ENCODE data around the gene GFRA1. TPM values are rescaled to one million over a fixed set of nuclear protein-coding genes. Genes with fewer than 3 reads are reported as not detected.

The GFRA1 gene
- total and polyA plus RNA-seq, 2 of the 4 experiments (the other 2 are of a cell fraction): 9.1 to 9.3 TPM

- Histone ChIP-seq H3K4me3 (ENCODE audit: insufficient read depth, low read depth, low read length) (no peak overlapping the region), H3K79me1 (ENCODE audit: low read depth in 1 of 2, low read length in 2 of 2) (no peaks in the 10 kb centered on the region), H3K4ac (ENCODE audit: low read depth, low read length) (no peak overlapping the region), H2AFZ (replicated peaks; ENCODE audit: low read length, poor library complexity) (no peak overlapping the region), H2BK5ac (ENCODE audit: low read depth, low read length, poor library complexity, severe bottlenecking) (no peak overlapping the region), H2BK120ac (ENCODE audit: low read depth, low read length) (no peak overlapping the region), H3K36me3 (ENCODE audit: control insufficient read depth, insufficient read depth, low read length) (no peaks in the 10 kb centered on the region), H2BK15ac (ENCODE audit: low read depth, low read length) (no peak overlapping the region), H3K56ac (ENCODE audit: extremely low read depth, insufficient read depth, low read length) (no peak overlapping the region), H3K9ac (ENCODE audit: low read depth, low read length) (no peak overlapping the region), H4K20me1 (ENCODE audit: insufficient read depth, low read length) (no peaks in the 10 kb centered on the region), H4K8ac (ENCODE audit: low read depth in 2 of 2, low read length in 2 of 2) (no peak overlapping the region), H3K23ac (ENCODE audit: low read depth, low read length) (no peak overlapping the region), H2BK20ac (ENCODE audit: low read depth, low read length) (no peak overlapping the region), H3K9me3 (ENCODE audit: control insufficient read depth, insufficient read depth, low read length) (no peaks in the 10 kb centered on the region), H3K18ac (ENCODE audit: low read depth, low read length) (no peak overlapping the region), H2AK9ac (replicated peaks; ENCODE audit: low read depth, low read length, poor library complexity) (no peak overlapping the region), H3K9me1 (ENCODE audit: insufficient read depth, low read length) (no peaks in the 10 kb centered on the region), H4K5ac (ENCODE audit: low read depth, low read length) (no peak overlapping the region), H3K14ac (replicated peaks; ENCODE audit: low read depth, low read length) (no peak overlapping the region), H3K4me1 (ENCODE audit: control insufficient read depth, insufficient read depth, low read length) (no peaks in the 10 kb centered on the region), H3K27ac (ENCODE audit: insufficient read depth, low read length) (no peak overlapping the region), H3K4me2 (ENCODE audit: low read depth, low read length) (no peak overlapping the region), H4K91ac (ENCODE audit: insufficient read depth, low read depth, low read length) (no peak overlapping the region), H3K27me3 (ENCODE audit: control insufficient read depth, insufficient read depth, low read length) (no peaks in the 10 kb centered on the region), H2AK5ac (ENCODE audit: low read depth, low read length) (no peak overlapping the region)
- POLR2A ChIA-PET (ENCODE audit: unreplicated experiment): no interaction called here
- ATAC-seq (ENCODE audit: low read depth) (no peak), DNase-seq (no peak)
- CTCF ChIA-PET: interaction anchor here (1.4 kb wide), 1 partner anchor 8 kb away, joined by 3 read pairs; no protein-coding TSS in a partner anchor
- no TSS peak for BruUV-seq (replicated peaks)
- intact Hi-C loops (cut with micrococcal nuclease): no loop called here
- dilution Hi-C loops (cut with HindIII; ENCODE audit: low sequenced_read_pairs, unreplicated experiment): no loop called here
- in situ Hi-C loops (cut with MboI; ENCODE audit: low sequenced_read_pairs): no loop called here
- no peak for TF ChIP-seq MXI1 (IDR thresholded peaks at IDR 0.05; ENCODE audit: borderline replicate concordance, low read depth, low read length)
- no peak for TF ChIP-seq MAFK (IDR thresholded peaks at IDR 0.05; ENCODE audit: low read depth, low read length)
- no peak for TF ChIP-seq SMC3 (IDR thresholded peaks at IDR 0.05; ENCODE audit: low read depth, low read length)
- TF ChIP-seq CEBPB (IDR thresholded peaks at IDR 0.05; ENCODE audit: low read depth, low read length): peak; percentile 21; the same call in 1 of the 2 replicates
- no peak for TF ChIP-seq RAD21 (IDR thresholded peaks at IDR 0.05; ENCODE audit: low read length)
- WGBS, 2 experiments (ENCODE audit: extremely low coverage in 2 of 2, insufficient read length in 1 of 2): 33% methylated on average over 2 of the region's 8 CpGs; no CpG with 5 or more reads in 1 of the 2 experiments
Measured at GRCh38 chr10:116241085-116241484, 31.9 kb downstream of the GFRA1 start.
